MM.1S (cell line): Measurements from ENCODE around the gene DOK4.

Experiments
- CTCF ChIP-seq: fragments of 300-600 bp; sonication (generic); IDR thresholded peaks from 2 replicates; pipeline ENCODE4 v1.5.1; 2016; ENCODE audit warnings: antibody characterized with exemption, low read length, mixed read lengths
- EZH2 ChIP-seq: fragments of 300-600 bp; sonication (generic); optimal IDR thresholded peaks from 2 replicates; pipeline ENCODE3; 2017; ENCODE audit warnings: low read depth, mild to moderate bottlenecking, antibody characterized with exemption, low read length, mixed read lengths
- EZH2phosphoT487 ChIP-seq: fragments of 300-600 bp; sonication (generic); IDR thresholded peaks from 2 replicates; pipeline ENCODE4 v1.6.1; 2018; ENCODE audit warnings: antibody characterized with exemption, low read length

- TF ChIP-seq CTCF: no peak
- TF ChIP-seq EZH2phosphoT487: no peak
- no peak for TF ChIP-seq EZH2
Observed at GRCh38 chr16:57501492-57501891, 15.2 kb upstream of the DOK4 start.
